DOHH2 (cell line): ENCODE measurements around the gene CNST.

Experiments used
- EZH2phosphoT487 ChIP-seq: fragments of 200-600 bp; sonication (generic); IDR thresholded peaks from 2 replicates; pipeline ENCODE4 v1.6.1; 2017; ENCODE audit warnings: borderline replicate concordance, mild to moderate bottlenecking, antibody characterized with exemption, low read length, moderate library complexity, mixed read lengths
- TF ChIP-seq, protein P1 (sequence below): fragments of 200-600 bp; sonication (generic); IDR thresholded peaks from one replicate; pipeline ENCODE4 v1.5.1; 2014; ENCODE audit warnings: antibody characterized with exemption, mild to moderate bottlenecking, low read depth, low read length; ENCODE audit not compliant: poor library complexity, severe bottlenecking

DNA sequence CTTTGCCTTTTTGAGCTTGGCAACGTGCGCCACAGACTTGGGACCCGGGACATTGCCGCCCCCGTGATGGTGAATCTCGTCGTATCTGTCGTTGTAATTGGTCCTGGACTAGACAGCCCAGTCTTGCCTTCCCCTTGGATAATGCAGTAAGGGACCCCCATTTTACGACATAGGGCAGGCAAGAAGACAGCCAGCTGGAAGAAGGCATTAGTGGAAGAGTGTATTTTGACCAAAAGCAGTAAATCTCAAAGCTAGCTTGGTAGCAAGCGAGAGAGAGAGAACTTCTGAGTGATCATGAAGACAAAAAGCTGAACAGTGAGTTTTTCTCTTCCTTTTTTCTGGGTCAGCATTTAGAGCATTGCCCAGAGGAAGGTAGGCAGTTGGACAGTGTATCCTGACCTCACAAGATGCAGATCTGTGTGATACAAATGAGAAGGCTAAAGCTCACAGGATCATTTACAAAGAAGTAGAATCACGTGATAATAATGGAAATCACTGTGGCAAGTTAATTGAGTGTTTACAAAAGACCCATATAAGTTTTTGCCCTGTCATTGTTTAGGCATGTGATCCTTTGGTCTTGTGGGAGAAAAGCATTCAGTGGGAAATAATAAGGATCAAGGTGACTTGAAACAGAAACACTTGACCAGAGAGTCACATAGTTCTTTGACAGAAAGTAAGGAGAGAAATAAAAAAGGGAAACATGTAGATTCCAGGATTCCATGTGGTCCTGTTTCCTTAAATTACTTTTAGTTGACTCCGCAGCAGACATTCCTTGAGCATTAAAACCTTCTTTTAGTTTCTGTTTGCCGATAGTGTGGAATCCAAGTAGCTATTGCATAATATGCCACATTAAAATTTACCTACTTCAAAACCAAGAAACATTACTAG lies 66.3 kb downstream of the CNST start:
- TF ChIP-seq, protein P1, sequence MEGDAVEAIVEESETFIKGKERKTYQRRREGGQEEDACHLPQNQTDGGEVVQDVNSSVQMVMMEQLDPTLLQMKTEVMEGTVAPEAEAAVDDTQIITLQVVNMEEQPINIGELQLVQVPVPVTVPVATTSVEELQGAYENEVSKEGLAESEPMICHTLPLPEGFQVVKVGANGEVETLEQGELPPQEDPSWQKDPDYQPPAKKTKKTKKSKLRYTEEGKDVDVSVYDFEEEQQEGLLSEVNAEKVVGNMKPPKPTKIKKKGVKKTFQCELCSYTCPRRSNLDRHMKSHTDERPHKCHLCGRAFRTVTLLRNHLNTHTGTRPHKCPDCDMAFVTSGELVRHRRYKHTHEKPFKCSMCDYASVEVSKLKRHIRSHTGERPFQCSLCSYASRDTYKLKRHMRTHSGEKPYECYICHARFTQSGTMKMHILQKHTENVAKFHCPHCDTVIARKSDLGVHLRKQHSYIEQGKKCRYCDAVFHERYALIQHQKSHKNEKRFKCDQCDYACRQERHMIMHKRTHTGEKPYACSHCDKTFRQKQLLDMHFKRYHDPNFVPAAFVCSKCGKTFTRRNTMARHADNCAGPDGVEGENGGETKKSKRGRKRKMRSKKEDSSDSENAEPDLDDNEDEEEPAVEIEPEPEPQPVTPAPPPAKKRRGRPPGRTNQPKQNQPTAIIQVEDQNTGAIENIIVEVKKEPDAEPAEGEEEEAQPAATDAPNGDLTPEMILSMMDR: no peak
- no peak for TF ChIP-seq EZH2phosphoT487
